Measurements from ENCODE around the gene GALNT17.

Gene GALNT17

DNA sequence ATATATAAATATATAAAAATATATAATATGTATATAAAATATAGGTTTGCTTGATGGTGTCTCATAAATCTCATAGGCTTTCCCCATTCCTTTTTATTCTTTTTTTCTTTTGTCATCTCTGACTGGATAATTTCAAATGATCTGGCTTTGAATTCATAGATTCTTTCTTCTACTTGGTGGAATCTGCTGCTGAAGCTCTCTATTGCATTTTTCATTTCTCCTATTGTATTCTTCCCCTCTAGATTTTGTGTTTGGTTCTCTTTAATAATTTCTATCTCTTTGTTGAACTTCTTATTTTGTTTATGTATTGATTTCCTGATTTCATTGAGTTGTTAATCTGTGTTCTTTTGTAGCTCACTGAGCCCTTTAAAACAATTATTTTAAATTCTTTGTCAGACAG, 629.4 kb downstream of the GALNT17 start:
- DNase-seq, result no peak
